DOHH2 (cell line): ENCODE data around the gene ADK.

Source experiments
- H3F3A ChIP-seq: fragments of 200-600 bp; sonication (generic), shearing (Covaris generic); 2 replicates; pipeline ENCODE4 v1.6.0; 2016; ENCODE audit warnings: antibody characterized with exemption, mild to moderate bottlenecking; ENCODE audit not compliant: control insufficient read depth, insufficient read depth
- H3K27ac ChIP-seq: fragments of 200-600 bp; sonication (generic); 2 replicates; pipeline ENCODE4 v1.5.1; 2014; ENCODE audit warnings: low read depth, mild to moderate bottlenecking, low read length, moderate library complexity
- H3K27me3 ChIP-seq: fragments of 200-600 bp; sonication (generic); 2 replicates; pipeline ENCODE4 v1.6.1; 2014; ENCODE audit warnings: mild to moderate bottlenecking, low read length, mixed read lengths; ENCODE audit not compliant: control insufficient read depth
- H3K36me3 ChIP-seq: fragments of 200-600 bp; sonication (generic); 2 replicates; pipeline ENCODE4 v1.6.1; 2014; ENCODE audit warnings: mild to moderate bottlenecking, low read length, moderate library complexity, mixed read lengths; ENCODE audit not compliant: control insufficient read depth
- H3K4me1 ChIP-seq: fragments of 200-600 bp; sonication (generic); 2 replicates; pipeline ENCODE4 v1.6.1; 2014; ENCODE audit warnings: mild to moderate bottlenecking, low read length, mixed read lengths; ENCODE audit not compliant: control insufficient read depth
- H3K4me2 ChIP-seq: fragments of 200-600 bp; sonication (generic); 2 replicates; pipeline ENCODE4 v1.6.0; 2014; ENCODE audit warnings: mild to moderate bottlenecking, low read length, moderate library complexity
- H3K4me3 ChIP-seq: fragments of 200-600 bp; sonication (generic); 2 replicates; pipeline ENCODE4 v1.5.1; 2014; ENCODE audit warnings: mild to moderate bottlenecking, low read length, mixed read lengths
- H3K79me2 ChIP-seq: fragments of 200-600 bp; sonication (generic); 2 replicates; pipeline ENCODE4 v1.6.1; 2014; ENCODE audit warnings: mild to moderate bottlenecking, low read length, mixed read lengths; ENCODE audit not compliant: control insufficient read depth
- H3K9me2 ChIP-seq: fragments of 200-600 bp; sonication (generic); replicated peaks from 2 replicates; pipeline ENCODE4 v1.6.1; 2014; ENCODE audit warnings: mild to moderate bottlenecking, low read length, mixed read lengths; ENCODE audit not compliant: control insufficient read depth
- H3K9me3 ChIP-seq: fragments of 200-600 bp; sonication (generic); 2 replicates; pipeline ENCODE4 v1.6.1; 2014; ENCODE audit warnings: antibody characterized with exemption, low read length, mixed read lengths; ENCODE audit not compliant: control insufficient read depth, insufficient read depth
- H4K20me1 ChIP-seq: fragments of 200-600 bp; sonication (generic); 2 replicates; pipeline ENCODE4 v1.6.0; 2014; ENCODE audit warnings: low read depth, mild to moderate bottlenecking, antibody characterized with exemption, low read length, moderate library complexity; ENCODE audit not compliant: control insufficient read depth, insufficient read depth
- EZH2phosphoT487 ChIP-seq: fragments of 200-600 bp; sonication (generic); IDR thresholded peaks from 2 replicates; pipeline ENCODE4 v1.6.1; 2017; ENCODE audit warnings: borderline replicate concordance, mild to moderate bottlenecking, antibody characterized with exemption, low read length, moderate library complexity, mixed read lengths
- TF ChIP-seq, protein P1 (sequence below): fragments of 200-600 bp; sonication (generic); IDR thresholded peaks from one replicate; pipeline ENCODE4 v1.5.1; 2014; ENCODE audit warnings: antibody characterized with exemption, mild to moderate bottlenecking, low read depth, low read length; ENCODE audit not compliant: poor library complexity, severe bottlenecking

Gene ADK

DNA sequence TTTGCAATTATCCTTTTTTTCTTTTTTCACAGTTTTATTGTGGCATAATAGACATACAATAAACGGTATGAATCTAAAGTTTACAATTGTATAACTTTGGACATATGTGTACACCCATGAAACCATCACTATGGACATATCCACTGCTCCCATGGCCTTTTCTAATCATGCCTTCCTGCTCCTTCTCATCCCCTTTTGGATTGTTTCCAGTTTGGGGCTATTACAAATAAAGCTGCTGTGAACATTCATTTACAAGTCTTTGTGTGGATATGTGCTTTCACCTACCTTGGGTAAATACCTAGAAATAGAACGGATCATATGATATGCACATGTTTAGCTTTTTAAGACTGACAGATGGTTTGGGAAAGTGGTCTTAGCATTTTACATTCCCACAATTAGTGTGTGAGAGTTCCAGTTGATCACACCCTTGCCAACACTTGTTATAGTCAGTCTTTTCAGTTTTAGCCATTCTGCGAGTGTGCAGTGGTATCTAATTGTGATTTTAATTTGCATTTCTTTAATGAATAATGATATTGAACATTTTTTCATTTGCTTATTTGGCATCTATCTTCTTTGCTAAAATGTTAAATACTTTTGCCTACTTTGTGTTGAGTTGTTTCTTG is 554.4 kb downstream of the ADK start:
- Histone ChIP-seq H3K27me3 (no peaks in the 10 kb centered on the region), H3K79me2 (no peaks in the 10 kb centered on the region), H3F3A (no peaks in the 10 kb centered on the region), H3K4me2 (no peak overlapping the region), H3K4me1 (peaks cover 14% of the 10 kb centered on the region), H4K20me1 (no peaks in the 10 kb centered on the region), H3K4me3 (no peak overlapping the region), H3K9me3 (no peaks in the 10 kb centered on the region), H3K27ac (no peak overlapping the region), H3K36me3 (no peaks in the 10 kb centered on the region; the same call in 1 of the 2 replicates), H3K9me2 (no peaks in the 10 kb centered on the region)
- TF ChIP-seq, protein P1, sequence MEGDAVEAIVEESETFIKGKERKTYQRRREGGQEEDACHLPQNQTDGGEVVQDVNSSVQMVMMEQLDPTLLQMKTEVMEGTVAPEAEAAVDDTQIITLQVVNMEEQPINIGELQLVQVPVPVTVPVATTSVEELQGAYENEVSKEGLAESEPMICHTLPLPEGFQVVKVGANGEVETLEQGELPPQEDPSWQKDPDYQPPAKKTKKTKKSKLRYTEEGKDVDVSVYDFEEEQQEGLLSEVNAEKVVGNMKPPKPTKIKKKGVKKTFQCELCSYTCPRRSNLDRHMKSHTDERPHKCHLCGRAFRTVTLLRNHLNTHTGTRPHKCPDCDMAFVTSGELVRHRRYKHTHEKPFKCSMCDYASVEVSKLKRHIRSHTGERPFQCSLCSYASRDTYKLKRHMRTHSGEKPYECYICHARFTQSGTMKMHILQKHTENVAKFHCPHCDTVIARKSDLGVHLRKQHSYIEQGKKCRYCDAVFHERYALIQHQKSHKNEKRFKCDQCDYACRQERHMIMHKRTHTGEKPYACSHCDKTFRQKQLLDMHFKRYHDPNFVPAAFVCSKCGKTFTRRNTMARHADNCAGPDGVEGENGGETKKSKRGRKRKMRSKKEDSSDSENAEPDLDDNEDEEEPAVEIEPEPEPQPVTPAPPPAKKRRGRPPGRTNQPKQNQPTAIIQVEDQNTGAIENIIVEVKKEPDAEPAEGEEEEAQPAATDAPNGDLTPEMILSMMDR = no peak
- no peak for TF ChIP-seq EZH2phosphoT487

DNA sequence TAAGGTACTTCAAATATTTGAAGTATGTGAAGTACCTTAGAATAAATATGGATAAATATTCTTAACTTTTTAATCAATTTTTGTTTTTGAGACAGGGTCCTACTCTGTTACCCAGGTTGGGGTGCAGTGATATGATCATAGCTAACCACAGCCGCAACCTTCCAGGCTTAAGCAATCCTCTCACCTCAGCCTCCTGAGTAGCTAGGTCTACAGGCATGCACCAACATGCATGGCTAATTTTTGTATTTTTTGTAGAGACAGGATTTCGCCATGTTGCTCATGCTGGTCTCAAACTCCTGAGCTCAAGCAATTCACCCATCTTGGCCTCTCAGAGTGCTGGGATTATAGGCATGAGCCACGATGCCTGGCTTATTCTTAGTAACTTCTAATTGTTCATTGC is 555.9 kb downstream of the ADK start:
- no peaks in the 10 kb centered on the region; the same call in 1 of the 2 replicates for H3K36me3 ChIP-seq
- H3K27me3 ChIP-seq = no peaks in the 10 kb centered on the region
- no peaks in the 10 kb centered on the region for H4K20me1 ChIP-seq
- H3K4me2 ChIP-seq = no peak overlapping the region
- no peak overlapping the region for H3K4me3 ChIP-seq
- TF ChIP-seq, protein P1 = no peak
- no peak for TF ChIP-seq EZH2phosphoT487
- no peaks in the 10 kb centered on the region for H3K79me2 ChIP-seq
- no peaks in the 10 kb centered on the region for H3K9me2 ChIP-seq
- H3K9me3 ChIP-seq = no peaks in the 10 kb centered on the region
- no peak overlapping the region for H3K27ac ChIP-seq
- H3F3A ChIP-seq = no peaks in the 10 kb centered on the region
- peaks cover 21% of the 10 kb centered on the region for H3K4me1 ChIP-seq

DNA sequence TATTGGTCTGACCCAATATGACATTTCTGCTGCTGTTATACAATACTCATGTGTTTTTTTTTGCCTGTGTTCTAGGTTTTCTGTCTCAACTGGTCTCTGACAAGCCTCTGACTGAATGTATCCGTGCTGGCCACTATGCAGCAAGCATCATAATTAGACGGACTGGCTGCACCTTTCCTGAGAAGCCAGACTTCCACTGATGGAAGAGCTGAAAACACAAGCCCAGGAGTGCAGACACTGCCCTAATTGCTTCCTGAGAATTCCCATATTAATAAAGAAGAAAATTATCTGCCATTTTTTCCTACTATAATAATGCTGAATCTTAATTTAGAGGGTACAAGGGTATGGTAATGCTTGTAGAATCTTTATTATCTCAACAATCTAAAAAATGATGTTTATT is 557.2 kb downstream of the ADK start:
- Histone ChIP-seq H3K4me2 (no peak overlapping the region), H3K27ac (no peak overlapping the region), H3K4me3 (no peak overlapping the region), H4K20me1 (no peaks in the 10 kb centered on the region), H3K9me3 (no peaks in the 10 kb centered on the region), H3K4me1 (peaks cover 16% of the 10 kb centered on the region), H3K79me2 (no peaks in the 10 kb centered on the region), H3F3A (no peaks in the 10 kb centered on the region), H3K9me2 (no peaks in the 10 kb centered on the region), H3K27me3 (no peaks in the 10 kb centered on the region), H3K36me3 (no peaks in the 10 kb centered on the region; the same call in 1 of the 2 replicates)
- no peak for TF ChIP-seq EZH2phosphoT487
- TF ChIP-seq, protein P1 = no peak
